Measurements from ENCODE around the gene TSPAN8. TPM values are rescaled to one million over a fixed set of nuclear protein-coding genes. Genes with fewer than 3 reads are reported as not detected.

TSPAN8 gene
- total and polyA plus RNA-seq, 2 experiments from 2014 or later, result not detected

DNA sequence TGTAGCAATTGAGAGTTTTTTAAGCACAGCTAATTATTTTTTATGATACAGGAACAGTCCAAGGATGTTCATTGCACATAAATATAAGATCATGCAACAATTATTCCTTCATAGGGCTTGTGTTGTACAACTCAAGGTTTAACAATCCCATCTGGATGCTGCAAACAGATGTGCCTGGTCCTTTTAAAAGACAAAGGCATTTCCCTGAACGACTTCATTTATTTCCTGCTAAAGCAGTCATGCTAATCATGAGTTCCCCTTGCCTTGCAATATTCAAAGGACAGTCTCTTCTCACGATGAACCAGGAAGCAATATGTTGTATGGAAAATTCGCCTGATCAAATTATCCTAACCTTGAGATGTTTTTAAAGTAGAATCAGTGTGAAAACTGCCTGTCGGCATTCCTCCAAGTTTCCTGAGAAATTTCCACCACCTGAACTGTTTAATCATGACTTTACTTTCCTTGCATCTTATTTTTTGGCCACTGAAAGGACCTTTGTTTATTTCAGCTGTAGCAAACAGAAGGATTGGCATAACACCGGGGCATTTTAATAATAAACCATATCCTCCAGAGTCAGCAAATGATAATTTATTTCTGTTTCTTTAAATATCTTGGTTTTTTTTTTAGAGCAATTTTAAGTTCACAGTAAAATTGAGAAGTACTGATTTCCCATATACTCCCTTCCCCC lies 33.9 kb upstream of the TSPAN8 start:
- DNase-seq (ENCODE audit: low spot score) (peak; percentile 19), ATAC-seq (no peak)
- Mint-ChIP-seq H3K9me3 (no peaks in the 10 kb centered on the region; the same call in 1 of the 3 replicates), H3K4me3 (no peak overlapping the region), H3K36me3 (ENCODE audit: low read depth) (peaks cover 2% of the 10 kb centered on the region; the same call in 1 of the 3 replicates), H3K27me3 (ENCODE audit: insufficient read depth, low read depth, poor library complexity) (peaks cover 1% of the 10 kb centered on the region), H3K27ac (peak overlapping the region; percentile 87), H3K4me1 (peaks cover 40% of the 10 kb centered on the region)
- H3K4me3 ChIP-seq, result no peak overlapping the region
- peak overlapping the region; percentile 14 for H3K4me2 ChIP-seq
- no peaks in the 10 kb centered on the region for H4K20me1 ChIP-seq (replicated peaks; ENCODE audit: insufficient read depth)
- no peaks in the 10 kb centered on the region for H3K79me2 ChIP-seq (replicated peaks; ENCODE audit: insufficient read depth)
- H3K36me3 ChIP-seq (ENCODE audit: insufficient read depth), result no peaks in the 10 kb centered on the region
- H3K27ac ChIP-seq (ENCODE audit: low read depth), result 0 out of 2 replicates have a peak overlapping the region, but pooled peaks have one; percentile 10
- H3K27me3 ChIP-seq (ENCODE audit: insufficient read depth), result no peaks in the 10 kb centered on the region
- TF ChIP-seq, protein P1, sequence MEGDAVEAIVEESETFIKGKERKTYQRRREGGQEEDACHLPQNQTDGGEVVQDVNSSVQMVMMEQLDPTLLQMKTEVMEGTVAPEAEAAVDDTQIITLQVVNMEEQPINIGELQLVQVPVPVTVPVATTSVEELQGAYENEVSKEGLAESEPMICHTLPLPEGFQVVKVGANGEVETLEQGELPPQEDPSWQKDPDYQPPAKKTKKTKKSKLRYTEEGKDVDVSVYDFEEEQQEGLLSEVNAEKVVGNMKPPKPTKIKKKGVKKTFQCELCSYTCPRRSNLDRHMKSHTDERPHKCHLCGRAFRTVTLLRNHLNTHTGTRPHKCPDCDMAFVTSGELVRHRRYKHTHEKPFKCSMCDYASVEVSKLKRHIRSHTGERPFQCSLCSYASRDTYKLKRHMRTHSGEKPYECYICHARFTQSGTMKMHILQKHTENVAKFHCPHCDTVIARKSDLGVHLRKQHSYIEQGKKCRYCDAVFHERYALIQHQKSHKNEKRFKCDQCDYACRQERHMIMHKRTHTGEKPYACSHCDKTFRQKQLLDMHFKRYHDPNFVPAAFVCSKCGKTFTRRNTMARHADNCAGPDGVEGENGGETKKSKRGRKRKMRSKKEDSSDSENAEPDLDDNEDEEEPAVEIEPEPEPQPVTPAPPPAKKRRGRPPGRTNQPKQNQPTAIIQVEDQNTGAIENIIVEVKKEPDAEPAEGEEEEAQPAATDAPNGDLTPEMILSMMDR (conservative IDR thresholded peaks at IDR 0.05; ENCODE audit: low read depth in 2 of 2), result no peak
- TF ChIP-seq, protein P2, sequence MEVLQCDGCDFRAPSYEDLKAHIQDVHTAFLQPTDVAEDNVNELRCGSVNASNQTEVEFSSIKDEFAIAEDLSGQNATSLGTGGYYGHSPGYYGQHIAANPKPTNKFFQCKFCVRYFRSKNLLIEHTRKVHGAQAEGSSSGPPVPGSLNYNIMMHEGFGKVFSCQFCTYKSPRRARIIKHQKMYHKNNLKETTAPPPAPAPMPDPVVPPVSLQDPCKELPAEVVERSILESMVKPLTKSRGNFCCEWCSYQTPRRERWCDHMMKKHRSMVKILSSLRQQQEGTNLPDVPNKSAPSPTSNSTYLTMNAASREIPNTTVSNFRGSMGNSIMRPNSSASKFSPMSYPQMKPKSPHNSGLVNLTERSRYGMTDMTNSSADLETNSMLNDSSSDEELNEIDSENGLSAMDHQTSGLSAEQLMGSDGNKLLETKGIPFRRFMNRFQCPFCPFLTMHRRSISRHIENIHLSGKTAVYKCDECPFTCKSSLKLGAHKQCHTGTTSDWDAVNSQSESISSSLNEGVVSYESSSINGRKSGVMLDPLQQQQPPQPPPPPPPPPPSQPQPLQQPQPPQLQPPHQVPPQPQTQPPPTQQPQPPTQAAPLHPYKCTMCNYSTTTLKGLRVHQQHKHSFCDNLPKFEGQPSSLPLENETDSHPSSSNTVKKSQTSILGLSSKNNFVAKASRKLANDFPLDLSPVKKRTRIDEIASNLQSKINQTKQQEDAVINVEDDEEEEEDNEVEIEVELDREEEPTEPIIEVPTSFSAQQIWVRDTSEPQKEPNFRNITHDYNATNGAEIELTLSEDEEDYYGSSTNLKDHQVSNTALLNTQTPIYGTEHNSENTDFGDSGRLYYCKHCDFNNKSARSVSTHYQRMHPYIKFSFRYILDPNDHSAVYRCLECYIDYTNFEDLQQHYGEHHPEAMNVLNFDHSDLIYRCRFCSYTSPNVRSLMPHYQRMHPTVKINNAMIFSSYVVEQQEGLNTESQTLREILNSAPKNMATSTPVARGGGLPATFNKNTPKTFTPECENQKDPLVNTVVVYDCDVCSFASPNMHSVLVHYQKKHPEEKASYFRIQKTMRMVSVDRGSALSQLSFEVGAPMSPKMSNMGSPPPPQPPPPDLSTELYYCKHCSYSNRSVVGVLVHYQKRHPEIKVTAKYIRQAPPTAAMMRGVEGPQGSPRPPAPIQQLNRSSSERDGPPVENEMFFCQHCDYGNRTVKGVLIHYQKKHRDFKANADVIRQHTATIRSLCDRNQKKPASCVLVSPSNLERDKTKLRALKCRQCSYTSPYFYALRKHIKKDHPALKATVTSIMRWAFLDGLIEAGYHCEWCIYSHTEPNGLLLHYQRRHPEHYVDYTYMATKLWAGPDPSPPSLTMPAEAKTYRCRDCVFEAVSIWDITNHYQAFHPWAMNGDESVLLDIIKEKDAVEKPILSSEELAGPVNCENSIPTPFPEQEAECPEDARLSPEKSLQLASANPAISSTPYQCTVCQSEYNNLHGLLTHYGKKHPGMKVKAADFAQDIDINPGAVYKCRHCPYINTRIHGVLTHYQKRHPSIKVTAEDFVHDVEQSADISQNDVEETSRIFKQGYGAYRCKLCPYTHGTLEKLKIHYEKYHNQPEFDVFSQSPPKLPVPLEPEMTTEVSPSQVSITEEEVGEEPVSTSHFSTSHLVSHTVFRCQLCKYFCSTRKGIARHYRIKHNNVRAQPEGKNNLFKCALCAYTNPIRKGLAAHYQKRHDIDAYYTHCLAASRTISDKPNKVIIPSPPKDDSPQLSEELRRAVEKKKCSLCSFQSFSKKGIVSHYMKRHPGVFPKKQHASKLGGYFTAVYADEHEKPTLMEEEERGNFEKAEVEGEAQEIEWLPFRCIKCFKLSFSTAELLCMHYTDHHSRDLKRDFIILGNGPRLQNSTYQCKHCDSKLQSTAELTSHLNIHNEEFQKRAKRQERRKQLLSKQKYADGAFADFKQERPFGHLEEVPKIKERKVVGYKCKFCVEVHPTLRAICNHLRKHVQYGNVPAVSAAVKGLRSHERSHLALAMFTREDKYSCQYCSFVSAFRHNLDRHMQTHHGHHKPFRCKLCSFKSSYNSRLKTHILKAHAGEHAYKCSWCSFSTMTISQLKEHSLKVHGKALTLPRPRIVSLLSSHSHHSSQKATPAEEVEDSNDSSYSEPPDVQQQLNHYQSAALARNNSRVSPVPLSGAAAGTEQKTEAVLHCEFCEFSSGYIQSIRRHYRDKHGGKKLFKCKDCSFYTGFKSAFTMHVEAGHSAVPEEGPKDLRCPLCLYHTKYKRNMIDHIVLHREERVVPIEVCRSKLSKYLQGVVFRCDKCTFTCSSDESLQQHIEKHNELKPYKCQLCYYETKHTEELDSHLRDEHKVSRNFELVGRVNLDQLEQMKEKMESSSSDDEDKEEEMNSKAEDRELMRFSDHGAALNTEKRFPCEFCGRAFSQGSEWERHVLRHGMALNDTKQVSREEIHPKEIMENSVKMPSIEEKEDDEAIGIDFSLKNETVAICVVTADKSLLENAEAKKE (CRISPR knock-in tag; IDR thresholded peaks at IDR 0.05), result no peak
- TF ChIP-seq EZH2phosphoT487 (IDR thresholded peaks at IDR 0.05; ENCODE audit: unreplicated experiment) (no peak), POLR2AphosphoS5 (IDR thresholded peaks at IDR 0.05; ENCODE audit: low read depth) (no peak), ZNF114 (CRISPR knock-in tag; IDR thresholded peaks at IDR 0.05) (no peak), NANOG (IDR thresholded peaks at IDR 0.05; ENCODE audit: borderline replicate concordance) (no peak), ZNF331 (CRISPR knock-in tag; IDR thresholded peaks at IDR 0.05; ENCODE audit: low read depth) (no peak), EZH2 (IDR thresholded peaks at IDR 0.05; ENCODE audit: low read depth, unreplicated experiment) (no peak), STAT1 (IDR thresholded peaks at IDR 0.05; ENCODE audit: unreplicated experiment) (no peak)
- TF ChIP-seq, protein P3, sequence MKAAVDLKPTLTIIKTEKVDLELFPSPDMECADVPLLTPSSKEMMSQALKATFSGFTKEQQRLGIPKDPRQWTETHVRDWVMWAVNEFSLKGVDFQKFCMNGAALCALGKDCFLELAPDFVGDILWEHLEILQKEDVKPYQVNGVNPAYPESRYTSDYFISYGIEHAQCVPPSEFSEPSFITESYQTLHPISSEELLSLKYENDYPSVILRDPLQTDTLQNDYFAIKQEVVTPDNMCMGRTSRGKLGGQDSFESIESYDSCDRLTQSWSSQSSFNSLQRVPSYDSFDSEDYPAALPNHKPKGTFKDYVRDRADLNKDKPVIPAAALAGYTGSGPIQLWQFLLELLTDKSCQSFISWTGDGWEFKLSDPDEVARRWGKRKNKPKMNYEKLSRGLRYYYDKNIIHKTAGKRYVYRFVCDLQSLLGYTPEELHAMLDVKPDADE (IDR thresholded peaks at IDR 0.05), result no peak
- TF ChIP-seq, protein P4, sequence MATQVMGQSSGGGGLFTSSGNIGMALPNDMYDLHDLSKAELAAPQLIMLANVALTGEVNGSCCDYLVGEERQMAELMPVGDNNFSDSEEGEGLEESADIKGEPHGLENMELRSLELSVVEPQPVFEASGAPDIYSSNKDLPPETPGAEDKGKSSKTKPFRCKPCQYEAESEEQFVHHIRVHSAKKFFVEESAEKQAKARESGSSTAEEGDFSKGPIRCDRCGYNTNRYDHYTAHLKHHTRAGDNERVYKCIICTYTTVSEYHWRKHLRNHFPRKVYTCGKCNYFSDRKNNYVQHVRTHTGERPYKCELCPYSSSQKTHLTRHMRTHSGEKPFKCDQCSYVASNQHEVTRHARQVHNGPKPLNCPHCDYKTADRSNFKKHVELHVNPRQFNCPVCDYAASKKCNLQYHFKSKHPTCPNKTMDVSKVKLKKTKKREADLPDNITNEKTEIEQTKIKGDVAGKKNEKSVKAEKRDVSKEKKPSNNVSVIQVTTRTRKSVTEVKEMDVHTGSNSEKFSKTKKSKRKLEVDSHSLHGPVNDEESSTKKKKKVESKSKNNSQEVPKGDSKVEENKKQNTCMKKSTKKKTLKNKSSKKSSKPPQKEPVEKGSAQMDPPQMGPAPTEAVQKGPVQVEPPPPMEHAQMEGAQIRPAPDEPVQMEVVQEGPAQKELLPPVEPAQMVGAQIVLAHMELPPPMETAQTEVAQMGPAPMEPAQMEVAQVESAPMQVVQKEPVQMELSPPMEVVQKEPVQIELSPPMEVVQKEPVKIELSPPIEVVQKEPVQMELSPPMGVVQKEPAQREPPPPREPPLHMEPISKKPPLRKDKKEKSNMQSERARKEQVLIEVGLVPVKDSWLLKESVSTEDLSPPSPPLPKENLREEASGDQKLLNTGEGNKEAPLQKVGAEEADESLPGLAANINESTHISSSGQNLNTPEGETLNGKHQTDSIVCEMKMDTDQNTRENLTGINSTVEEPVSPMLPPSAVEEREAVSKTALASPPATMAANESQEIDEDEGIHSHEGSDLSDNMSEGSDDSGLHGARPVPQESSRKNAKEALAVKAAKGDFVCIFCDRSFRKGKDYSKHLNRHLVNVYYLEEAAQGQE (IDR thresholded peaks at IDR 0.05; ENCODE audit: unreplicated experiment), result no peak
- no peaks in the 10 kb centered on the region for H3F3A ChIP-seq (replicated peaks; ENCODE audit: low read depth)
- 0 out of 2 replicates have a peak, but pooled peaks cover 8% of the 10 kb centered on the region for H3K9me2 ChIP-seq (ENCODE audit: insufficient read depth)
- peak overlapping the region; percentile 60; the same call in 1 of the 2 replicates for H2AFZ ChIP-seq
- H3K4me1 ChIP-seq (ENCODE audit: insufficient read depth), result peaks cover 46% of the 10 kb centered on the region

Data from GM23338 (cell line).